ENCODE results near the gene CELF2. TPM values are rescaled to one million over a fixed set of nuclear protein-coding genes. Genes with fewer than 3 reads are reported as not detected.

Gene CELF2
- total and polyA plus RNA-seq, 9 of the 15 experiments (the other 6 are each of a cell fraction or from before 2014, with no cell fraction given): 4.0 to 20.3 (median 11.1) TPM

GRCh38 chr10:11048707-11049278, 31.1 kb downstream of the CELF2 start (continued):
- TF ChIP-seq NFYB (IDR thresholded peaks at IDR 0.05; ENCODE audit: extremely low read depth, insufficient read length): no peak
- no peak for TF ChIP-seq KLF16 (IDR thresholded peaks at IDR 0.05)
- no peak for TF ChIP-seq CC2D1A (IDR thresholded peaks at IDR 0.05)
- TF ChIP-seq SETDB1 (IDR thresholded peaks at IDR 0.05; ENCODE audit: low read length): no peak

- no peak overlapping the region for H3K27ac ChIP-seq (ENCODE audit: extremely low read depth, low read depth, low read length)
- no peaks in the 10 kb centered on the region for H3K79me2 ChIP-seq (ENCODE audit: control insufficient read depth, insufficient read depth, low read length)
- no peaks in the 10 kb centered on the region for H3K36me3 ChIP-seq (ENCODE audit: control insufficient read depth, insufficient read depth, low read length)
- H3K9me1 ChIP-seq (ENCODE audit: control insufficient read depth, insufficient read depth, low read length): no peaks in the 10 kb centered on the region
- no peak for DNase-seq (ENCODE audit: extremely low read depth in 1 of 4, low spot score in 3 of 4)
- no TSS peak for BruUV-seq (replicated peaks)
- no peak overlapping the region for H3K4me2 ChIP-seq (ENCODE audit: insufficient read depth, low read length)
- H3K9me3 ChIP-seq (replicated peaks; ENCODE audit: control insufficient read depth, insufficient read depth, low read depth, low read length): no peaks in the 10 kb centered on the region
- intact Hi-C loops (cut with micrococcal nuclease) (no loop called here), in situ Hi-C loops (cut with MboI) (loop anchor here (25.0 kb wide), 1 partner anchor 1713 kb away; no protein-coding TSS in a partner anchor)
- H3K4me1 ChIP-seq (replicated peaks in 1 of 2; ENCODE audit: control insufficient read depth in 2 of 2, insufficient read depth in 2 of 2, low read length in 2 of 2): no peaks in the 10 kb centered on the region; a peak in 1 of 5 replicates
- ChIA-PET CTCF (ENCODE audit: low intra/inter-chr PET ratio) (no interaction called here), POLR2A (no interaction called here)
- TF ChIP-seq HMG20B (CRISPR knock-in tag; IDR thresholded peaks at IDR 0.05) (no peak), SNAPC5 (CRISPR knock-in tag; IDR thresholded peaks at IDR 0.05) (no peak), THRB (CRISPR knock-in tag; conservative IDR thresholded peaks at IDR 0.05) (no peak), RERE (CRISPR knock-in tag; IDR thresholded peaks at IDR 0.05; ENCODE audit: borderline replicate concordance) (no peak)
- no peak for FAIRE-seq
- no peak overlapping the region for H3K4me3 ChIP-seq
- peaks cover 4 to 11% of the 10 kb centered on the region in 2 experiments; a peak in 3 of 5 replicates for H3K27me3 ChIP-seq (ENCODE audit: control insufficient read depth in 2 of 2, insufficient read depth in 2 of 2, low read length in 2 of 2)
- no peak overlapping the region for H3K9ac ChIP-seq (ENCODE audit: insufficient read depth in 1 of 2, low read depth in 2 of 2, low read length in 2 of 2)
- 2% methylated on average over 5 of the region's 5 CpGs for WGBS (ENCODE audit: insufficient coverage, low coverage, missing lambda C conversion rate)
- H2AFZ ChIP-seq (ENCODE audit: low read depth, low read length): no peak overlapping the region
- no peaks in the 10 kb centered on the region for H4K20me1 ChIP-seq (replicated peaks; ENCODE audit: control insufficient read depth, insufficient read depth, low read length)
- no peak for ATAC-seq
Measured at GRCh38 chr10:11049806-11050205, 32.1 kb downstream of the CELF2 start.

Measured in K562 (cell line).